IMR-90 (cell line): ENCODE data around the gene CMIP. TPM values are rescaled to one million over a fixed set of nuclear protein-coding genes. Genes with fewer than 3 reads are reported as not detected.
"Not testable (repeated sequence)": the region's sequence is repeated elsewhere in the genome, so short reads cannot be mapped to it uniquely, and the experiment has no call there.

ENCODE experiments used
- ATAC-seq: fragments of 200-7000 bp; cut with Tn5 transposase; 2 replicates; pipeline ENCODE4 v1.9.1; 2020; ENCODE audit warnings: low read depth, mild to moderate bottlenecking, moderate library complexity
- BruUV-seq: library from RNA; stranded (reverse); fragments of 400-500 nt; replicated peaks from 2 replicates; lab custom pipeline; 2021; lab: Mats Ljungman, UMichigan
- CTCF ChIA-PET: fragments of 300-600 bp; formaldehyde crosslinking; extraction: SDS; loops from one replicate; lab custom pipeline; 2021; ENCODE audit warnings: antibody characterized with exemption; lab: Yijun Ruan, JAX
- POLR2A ChIA-PET: fragments of 300-600 bp; sonication (Branson Sonifier 250); formaldehyde crosslinking; loops from one replicate; lab custom pipeline; 2022; ENCODE audit warnings: antibody characterized with exemption; ENCODE audit not compliant: unreplicated experiment; lab: Charles Lee
- DNase-seq: peaks from one replicate; pipeline ENCODE4 v3.0.0; 2013
- H2AFZ ChIP-seq: replicated peaks from 2 replicates; pipeline ENCODE3; 2013; ENCODE audit warnings: low read length, mild to moderate bottlenecking; ENCODE audit not compliant: poor library complexity
- H2AK5ac ChIP-seq: 2 replicates; pipeline ENCODE4 v1.6.1; 2013; ENCODE audit warnings: low read depth, low read length, inconsistent platforms
- H2AK9ac ChIP-seq: replicated peaks from 2 replicates; pipeline ENCODE3; 2013; ENCODE audit warnings: mild to moderate bottlenecking, low read depth, low read length, moderate library complexity; ENCODE audit not compliant: poor library complexity
- H2BK120ac ChIP-seq: 2 replicates; pipeline ENCODE4 v1.6.1; 2013; ENCODE audit warnings: low read depth, low read length, inconsistent platforms
- H2BK15ac ChIP-seq: 3 replicates; pipeline ENCODE4 v1.6.1; 2013; ENCODE audit warnings: low read depth, low read length, inconsistent platforms
- H2BK20ac ChIP-seq: 2 replicates; pipeline ENCODE4 v1.6.1; 2013; ENCODE audit warnings: low read depth, mild to moderate bottlenecking, inconsistent platforms, low read length, moderate library complexity
- H2BK5ac ChIP-seq: 2 replicates; pipeline ENCODE4 v1.6.1; 2013; ENCODE audit warnings: mild to moderate bottlenecking, low read depth, low read length, inconsistent platforms; ENCODE audit not compliant: poor library complexity, severe bottlenecking
- H3K14ac ChIP-seq: replicated peaks from 2 replicates; pipeline ENCODE4 v1.6.1; 2013; ENCODE audit warnings: low read depth, low read length, inconsistent platforms
- H3K18ac ChIP-seq: 2 replicates; pipeline ENCODE4 v1.6.1; 2013; ENCODE audit warnings: low read depth, low read length, control low read depth
- H3K23ac ChIP-seq: 2 replicates; pipeline ENCODE4 v1.6.1; 2013; ENCODE audit warnings: low read depth, low read length, inconsistent platforms
- H3K27ac ChIP-seq: 2 replicates; pipeline ENCODE4 v1.5.1; 2013; ENCODE audit warnings: mild to moderate bottlenecking, control low read depth, low read length; ENCODE audit not compliant: insufficient read depth
- H3K27me3 ChIP-seq: 2 replicates; pipeline ENCODE4 v1.6.1; 2013; ENCODE audit warnings: low read length; ENCODE audit not compliant: control insufficient read depth, insufficient read depth
- H3K36me3 ChIP-seq: 2 replicates; pipeline ENCODE4 v1.6.1; 2013; ENCODE audit warnings: low read length, mixed read lengths; ENCODE audit not compliant: control insufficient read depth, insufficient read depth
- H3K4ac ChIP-seq: 2 replicates; pipeline ENCODE4 v1.6.1; 2013; ENCODE audit warnings: low read depth, low read length, inconsistent platforms
- H3K4me1 ChIP-seq: 2 replicates; pipeline ENCODE4 v1.6.1; 2013; ENCODE audit warnings: low read length, mixed read lengths; ENCODE audit not compliant: control insufficient read depth, insufficient read depth
- H3K4me2 ChIP-seq: 2 replicates; pipeline ENCODE4 v1.6.1; 2013; ENCODE audit warnings: low read depth, mild to moderate bottlenecking, control low read depth, low read length, moderate library complexity
- H3K4me3 ChIP-seq: 2 replicates; pipeline ENCODE4 v1.5.1; 2013; ENCODE audit warnings: low read depth, mild to moderate bottlenecking, control low read depth, low read length, moderate library complexity; ENCODE audit not compliant: insufficient read depth
- H3K56ac ChIP-seq: 2 replicates; pipeline ENCODE4 v1.6.1; 2013; ENCODE audit warnings: low read length, inconsistent platforms; ENCODE audit not compliant: insufficient read depth; ENCODE audit errors: extremely low read depth
- H3K79me1 ChIP-seq, 2 experiments: 2 replicates each; pipeline ENCODE4 v1.6.1; 2013; ENCODE audit warnings: low read length in 2 of 2, inconsistent platforms in 1 of 2, low read depth in 1 of 2
- H3K9ac ChIP-seq: 2 replicates; pipeline ENCODE4 v1.6.1; 2013; ENCODE audit warnings: low read depth, low read length, control low read depth
- H3K9me1 ChIP-seq: 2 replicates; pipeline ENCODE4 v1.6.1; 2013; ENCODE audit warnings: low read length, inconsistent platforms; ENCODE audit not compliant: insufficient read depth
- H3K9me3 ChIP-seq: 2 replicates; pipeline ENCODE4 v1.6.1; 2013; ENCODE audit warnings: low read length; ENCODE audit not compliant: control insufficient read depth, insufficient read depth
- H4K20me1 ChIP-seq: 2 replicates; pipeline ENCODE4 v1.6.1; 2013; ENCODE audit warnings: low read length, inconsistent platforms; ENCODE audit not compliant: insufficient read depth
- H4K5ac ChIP-seq: 2 replicates; pipeline ENCODE4 v1.6.1; 2013; ENCODE audit warnings: mild to moderate bottlenecking, low read depth, low read length, control low read depth
- H4K8ac ChIP-seq, 2 experiments: 2 replicates each; pipeline ENCODE4 v1.6.1; 2013; ENCODE audit warnings: low read depth in 2 of 2, low read length in 2 of 2, control low read depth in 1 of 2, inconsistent platforms in 1 of 2
- H4K91ac ChIP-seq: 2 replicates; pipeline ENCODE4 v1.6.1; 2013; ENCODE audit warnings: low read depth, low read length, inconsistent platforms; ENCODE audit not compliant: insufficient read depth
- BHLHE40 ChIP-seq: fragments of 150-350 bp; IDR thresholded peaks from 2 replicates; pipeline ENCODE4 v1.6.1; 2016; ENCODE audit warnings: mild to moderate bottlenecking, low read depth, low read length
- CEBPB ChIP-seq: IDR thresholded peaks from 2 replicates; pipeline ENCODE4 v1.6.1; 2012; ENCODE audit warnings: low read depth, low read length, improper control_type of control experiment
- CHD1 ChIP-seq: IDR thresholded peaks from 2 replicates; pipeline ENCODE4 v1.6.1; 2012; ENCODE audit warnings: low read depth, low read length, improper control_type of control experiment
- FOS ChIP-seq: fragments of 150-350 bp; IDR thresholded peaks from 2 replicates; pipeline ENCODE4 v1.6.1; 2016; ENCODE audit warnings: low read depth, low read length
- MAFK ChIP-seq: IDR thresholded peaks from 2 replicates; pipeline ENCODE4 v1.6.1; 2012; ENCODE audit warnings: low read depth, low read length, improper control_type of control experiment
- NFE2L2 ChIP-seq: fragments of 150-350 bp; IDR thresholded peaks from 2 replicates; pipeline ENCODE4 v1.6.1; 2016; ENCODE audit warnings: low read depth, mild to moderate bottlenecking, low read length
- POLR2A ChIP-seq: IDR thresholded peaks from 2 replicates; pipeline ENCODE4 v1.6.1; 2012; ENCODE audit warnings: mild to moderate bottlenecking, low read depth, low read length
- RAD21 ChIP-seq: IDR thresholded peaks from 2 replicates; pipeline ENCODE4 v1.6.1; 2012; ENCODE audit warnings: low read length, improper control_type of control experiment
- RFX5 ChIP-seq: IDR thresholded peaks from 2 replicates; pipeline ENCODE4 v1.8.0; 2012; ENCODE audit warnings: low read depth, mild to moderate bottlenecking, low read length, moderate library complexity
- SMC3 ChIP-seq: fragments of 150-350 bp; IDR thresholded peaks from 2 replicates; pipeline ENCODE4 v1.6.1; 2016; ENCODE audit warnings: low read depth, mild to moderate bottlenecking, antibody characterized with exemption, low read length, moderate library complexity
- WGBS, 2 experiments: methylation state at CpG; one replicate each; pipeline versions ENCODE4 v1.1.5 to v1.1.7; 2013; ENCODE audit warnings: missing lambda C conversion rate in 2 of 2; ENCODE audit not compliant: insufficient read length in 1 of 2; ENCODE audit errors: extremely low coverage in 2 of 2; 5-methylcytosine and 5-hydroxymethylcytosine counted together
- dilution Hi-C: fragments of 300-500 bp; cut with HindIII; formaldehyde crosslinking; loops from one replicate; pipeline ENCODE4 v1.14.3; 2018; ENCODE audit warnings: low sequenced_read_pairs; ENCODE audit not compliant: unreplicated experiment
- in situ Hi-C: fragments of 300-500 bp; cut with MboI; formaldehyde crosslinking; loops from 3 replicates; pipeline ENCODE4 v1.14.3; 2019; ENCODE audit warnings: low sequenced_read_pairs, inconsistent platforms, mixed read lengths
- intact Hi-C: fragments of 100-400 bp; cut with micrococcal nuclease; formaldehyde crosslinking; loops from 2 replicates; pipeline ENCODE4 v1.10.0; 2022
- polyA plus RNA-seq, 3 experiments: library from polyadenylated mRNA; depleted of rRNA; stranded (reverse); fragments of >200 nt; gene quantifications; 2 replicates each; pipeline ENCODE4 v1.2.3, GENCODE V29; 2012; ENCODE audit warnings: low replicate concordance in 1 of 3
- total RNA-seq: library from RNA; depleted of rRNA; stranded (reverse); fragments of >200 nt; gene quantifications from 2 replicates; pipeline ENCODE4 v1.2.3, GENCODE V29; 2012
- TF ChIP-seq, protein P1 (sequence below): conservative IDR thresholded peaks from 2 replicates; pipeline ENCODE4 v1.5.1; 2012; ENCODE audit warnings: mild to moderate bottlenecking, low read depth, low read length, improper control_type of control experiment

Gene CMIP
- total and polyA plus RNA-seq, 2 of the 4 experiments (the other 2 are of a cell fraction) = 3.2 to 11.6 TPM

DNA sequence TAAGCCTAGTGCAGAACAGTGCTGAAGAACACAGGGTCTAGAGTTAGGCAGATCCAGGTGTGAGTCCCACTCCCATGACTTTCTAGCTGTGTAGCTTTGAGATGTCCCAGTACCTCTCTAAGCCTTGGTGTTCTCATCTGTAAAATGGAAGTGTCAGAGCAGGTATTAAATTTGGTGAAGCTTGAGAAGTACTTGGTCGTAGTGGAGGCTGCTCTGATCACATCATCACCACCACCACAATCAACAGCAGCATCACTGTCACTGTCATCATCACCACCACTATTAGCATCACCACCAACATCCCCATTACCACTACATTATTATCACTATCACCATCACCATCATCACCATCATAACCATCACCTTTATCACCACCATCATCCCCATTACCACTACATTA is 132.1 kb downstream of the CMIP start:
- Histone ChIP-seq H4K5ac (no peak overlapping the region), H3K4me3 (no peak overlapping the region), H3K9ac (no peak overlapping the region), H3K36me3 (no peaks in the 10 kb centered on the region), H3K4ac (no peak overlapping the region), H2AFZ (no peak overlapping the region), H3K23ac (no peak overlapping the region), H3K9me3 (no peaks in the 10 kb centered on the region), H4K20me1 (peaks cover 38% of the 10 kb centered on the region), H2AK9ac (no peak overlapping the region), H4K8ac (no peak overlapping the region), H3K79me1 (peaks cover 17 to 49% of the 10 kb centered on the region in 2 experiments), H4K91ac (no peak overlapping the region), H2BK120ac (no peak overlapping the region), H2AK5ac (no peak overlapping the region; the same call in 1 of the 2 replicates), H3K14ac (no peak overlapping the region), H3K18ac (no peak overlapping the region), H3K4me1 (no peaks in the 10 kb centered on the region), H2BK20ac (no peak overlapping the region), H2BK15ac (no peak overlapping the region), H3K27me3 (no peaks in the 10 kb centered on the region), H3K4me2 (no peak overlapping the region), H3K27ac (no peak overlapping the region), H2BK5ac (no peak overlapping the region), H3K9me1 (peaks cover 20% of the 10 kb centered on the region), H3K56ac (no peak overlapping the region)
- in situ Hi-C loops = no loop called here
- TF ChIP-seq POLR2A = no peak
- no peak for TF ChIP-seq CHD1
- no peak for TF ChIP-seq FOS
- no peak for TF ChIP-seq NFE2L2
- TF ChIP-seq BHLHE40 = no peak
- no peak for TF ChIP-seq MAFK
- no peak for TF ChIP-seq RFX5
- TF ChIP-seq, protein P1, sequence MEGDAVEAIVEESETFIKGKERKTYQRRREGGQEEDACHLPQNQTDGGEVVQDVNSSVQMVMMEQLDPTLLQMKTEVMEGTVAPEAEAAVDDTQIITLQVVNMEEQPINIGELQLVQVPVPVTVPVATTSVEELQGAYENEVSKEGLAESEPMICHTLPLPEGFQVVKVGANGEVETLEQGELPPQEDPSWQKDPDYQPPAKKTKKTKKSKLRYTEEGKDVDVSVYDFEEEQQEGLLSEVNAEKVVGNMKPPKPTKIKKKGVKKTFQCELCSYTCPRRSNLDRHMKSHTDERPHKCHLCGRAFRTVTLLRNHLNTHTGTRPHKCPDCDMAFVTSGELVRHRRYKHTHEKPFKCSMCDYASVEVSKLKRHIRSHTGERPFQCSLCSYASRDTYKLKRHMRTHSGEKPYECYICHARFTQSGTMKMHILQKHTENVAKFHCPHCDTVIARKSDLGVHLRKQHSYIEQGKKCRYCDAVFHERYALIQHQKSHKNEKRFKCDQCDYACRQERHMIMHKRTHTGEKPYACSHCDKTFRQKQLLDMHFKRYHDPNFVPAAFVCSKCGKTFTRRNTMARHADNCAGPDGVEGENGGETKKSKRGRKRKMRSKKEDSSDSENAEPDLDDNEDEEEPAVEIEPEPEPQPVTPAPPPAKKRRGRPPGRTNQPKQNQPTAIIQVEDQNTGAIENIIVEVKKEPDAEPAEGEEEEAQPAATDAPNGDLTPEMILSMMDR = no peak
- TF ChIP-seq CEBPB = no peak
- no peak for TF ChIP-seq SMC3
- TF ChIP-seq RAD21 = no peak
- POLR2A ChIA-PET = no interaction called here
- no CpG with 5 or more reads among the region's 1 CpG for WGBS, 2 experiments
- DNase-seq (no peak), ATAC-seq (no peak)
- dilution Hi-C loops = no loop called here
- CTCF ChIA-PET = no interaction called here
- intact Hi-C loops = no loop called here
- BruUV-seq = no TSS peak

- H2BK20ac ChIP-seq, dilution Hi-C loops, CTCF ChIA-PET, H3K27ac ChIP-seq, H3K36me3 ChIP-seq, H2AK5ac ChIP-seq, H3K23ac ChIP-seq, H2BK120ac ChIP-seq, H2BK15ac ChIP-seq, BruUV-seq, H2AK9ac ChIP-seq, H3K4me1 ChIP-seq, H2AFZ ChIP-seq, ATAC-seq, H3K56ac ChIP-seq, H4K8ac ChIP-seq, H3K18ac ChIP-seq, POLR2A ChIA-PET, H3K14ac ChIP-seq, H3K9me3 ChIP-seq, H3K4me2 ChIP-seq, H3K27me3 ChIP-seq, H3K4me3 ChIP-seq, H3K9ac ChIP-seq, intact Hi-C loops, DNase-seq, H4K91ac ChIP-seq, H4K5ac ChIP-seq, in situ Hi-C loops, H2BK5ac ChIP-seq, H3K4ac ChIP-seq: not testable (repeated sequence)
- Histone ChIP-seq H4K20me1 (peaks cover 37% of the 10 kb centered on the region), H3K9me1 (peaks cover 18% of the 10 kb centered on the region), H3K79me1 (peaks cover 18 to 48% of the 10 kb centered on the region in 2 experiments)
Observed at GRCh38 chr16:81577272-81577671, 132.7 kb downstream of the CMIP start.
